SK-N-SH (cell line): ENCODE results near the gene MSN. TPM values are rescaled to one million over a fixed set of nuclear protein-coding genes. Genes with fewer than 3 reads are reported as not detected.

Experiments used
- CTCF ChIA-PET: fragments of 300-600, 350-600 bp; formaldehyde crosslinking; extraction: SDS; loops from one replicate; lab custom pipeline; 2021; lab: Yijun Ruan, JAX
- POLR2A ChIA-PET: fragments of 350-600 bp; sonication (Branson Sonifier 250); formaldehyde crosslinking; extraction: SDS; loops from one replicate; lab custom pipeline; 2020; ENCODE audit warnings: antibody characterized with exemption, inconsistent platforms; lab: Yijun Ruan, JAX
- DNase-seq: peaks from one replicate; pipeline ENCODE4 v3.0.0; 2012
- H2AFZ ChIP-seq: fragments of 200-600 bp; sonication (generic); 2 replicates; pipeline ENCODE4 v1.8.1; 2016; ENCODE audit warnings: antibody characterized with exemption, mild to moderate bottlenecking, low read depth
- H3F3A ChIP-seq: fragments of 200-600 bp; sonication (generic); replicated peaks from 2 replicates; pipeline ENCODE3; 2016; ENCODE audit warnings: antibody characterized with exemption, mild to moderate bottlenecking; ENCODE audit not compliant: insufficient read depth
- H3K27ac ChIP-seq, 2 experiments: fragments of 200-500 bp in 1 of 2; fragments of 200-600 bp in 1 of 2; sonication (Bioruptor generic) in 1 of 2; sonication (generic), shearing (Covaris generic) in 1 of 2; 2 replicates each; pipeline versions ENCODE4 v1.5.1 to v1.6.1; 2014 to 2016; ENCODE audit warnings: low read depth in 2 of 2, inconsistent platforms in 1 of 2, low read length in 1 of 2, mild to moderate bottlenecking in 1 of 2, mixed read lengths in 1 of 2
- H3K27me3 ChIP-seq: fragments of 200-600 bp; sonication (generic), shearing (Covaris generic); 2 replicates; pipeline ENCODE4 v1.6.1; 2016; ENCODE audit warnings: mixed run types; ENCODE audit not compliant: insufficient read depth
- H3K36me3 ChIP-seq, 2 experiments: fragments of 200-500 bp in 1 of 2; fragments of 200-600 bp in 1 of 2; sonication (Bioruptor generic) in 1 of 2; sonication (generic) in 1 of 2; replicated peaks in 1 of 2; 2 replicates each; pipeline versions ENCODE3 to v1.5.1; 2014 to 2016; ENCODE audit warnings: low read length in 1 of 2, mild to moderate bottlenecking in 1 of 2; ENCODE audit not compliant: insufficient read depth in 2 of 2, control insufficient read depth in 1 of 2
- H3K4me1 ChIP-seq, 2 experiments: fragments of 200-500 bp in 1 of 2; fragments of 200-600 bp in 1 of 2; sonication (Bioruptor generic) in 1 of 2; sonication (generic), shearing (Covaris generic) in 1 of 2; 2 replicates each; pipeline versions ENCODE4 v1.5.1 to v1.6.1; 2014 to 2016; ENCODE audit warnings: low read depth in 1 of 2, low read length in 1 of 2, mixed run types in 1 of 2; ENCODE audit not compliant: insufficient read depth in 2 of 2, control insufficient read depth in 1 of 2
- H3K4me2 ChIP-seq: fragments of 200-600 bp; sonication (generic), shearing (Covaris generic); 2 replicates; pipeline ENCODE4 v1.6.1; 2017; ENCODE audit warnings: mixed run types
- H3K4me3 ChIP-seq, 2 experiments: fragments of 200-500 bp in 1 of 2; fragments of 200-600 bp in 1 of 2; sonication (Bioruptor generic) in 1 of 2; sonication (generic), shearing (Covaris generic) in 1 of 2; 2 replicates each; pipeline versions ENCODE4 v1.5.1 to v1.8.1; 2014 to 2016; ENCODE audit warnings: low read depth in 2 of 2, inconsistent platforms in 1 of 2, low read length in 1 of 2, mild to moderate bottlenecking in 1 of 2, mixed read lengths in 1 of 2, moderate library complexity in 1 of 2
- H3K79me2 ChIP-seq: fragments of 200-600 bp; sonication (generic); 2 replicates; pipeline ENCODE4 v1.8.1; 2017; ENCODE audit warnings: mild to moderate bottlenecking; ENCODE audit not compliant: insufficient read depth
- H3K9ac ChIP-seq: fragments of 200-600 bp; sonication (generic); 2 replicates; pipeline ENCODE4 v1.6.1; 2017; ENCODE audit warnings: mixed run types
- H3K9me2 ChIP-seq: fragments of 200-600 bp; sonication (generic); 2 replicates; pipeline ENCODE4 v1.6.1; 2017; ENCODE audit warnings: mixed run types
- H3K9me3 ChIP-seq: fragments of 200-600 bp; sonication (generic); 2 replicates; pipeline ENCODE4 v1.6.1; 2017; ENCODE audit warnings: mixed run types, mild to moderate bottlenecking, moderate library complexity
- H4K20me1 ChIP-seq: fragments of 200-600 bp; sonication (generic); 2 replicates; pipeline ENCODE4 v1.6.1; 2017; ENCODE audit warnings: mild to moderate bottlenecking, mixed run types; ENCODE audit not compliant: insufficient read depth
- ELF1 ChIP-seq: IDR thresholded peaks from 2 replicates; pipeline ENCODE4 v1.4.0; 2012
- FOSL2 ChIP-seq: IDR thresholded peaks from 2 replicates; pipeline ENCODE4 v1.4.0; 2012; ENCODE audit warnings: low read depth, mild to moderate bottlenecking, moderate library complexity, borderline replicate concordance
- GATA2 ChIP-seq: sonication (generic); formaldehyde crosslinking; IDR thresholded peaks from 2 replicates; pipeline ENCODE4 v1.5.0; 2020; ENCODE audit warnings: mild to moderate bottlenecking, missing genetic modification reagents
- MEF2A ChIP-seq: IDR thresholded peaks from 2 replicates; pipeline ENCODE4 v1.4.0; 2012; ENCODE audit warnings: low read depth, borderline replicate concordance
- NRF1 ChIP-seq: IDR thresholded peaks from 2 replicates; pipeline ENCODE4 v1.6.1; 2012; ENCODE audit warnings: low read depth, mild to moderate bottlenecking, low read length
- RXRA ChIP-seq: IDR thresholded peaks from 2 replicates; pipeline ENCODE4 v1.4.0; 2012; ENCODE audit warnings: low read depth, mild to moderate bottlenecking, borderline replicate concordance
- SMC3 ChIP-seq: IDR thresholded peaks from 2 replicates; pipeline ENCODE4 v1.6.1; 2012; ENCODE audit warnings: low read depth, low read length, improper control_type of control experiment
- TAF1 ChIP-seq: IDR thresholded peaks from 2 replicates; pipeline ENCODE4 v1.6.1; 2012; ENCODE audit warnings: low read depth, mild to moderate bottlenecking, low read length, moderate library complexity, borderline replicate concordance
- TEAD4 ChIP-seq: IDR thresholded peaks from 2 replicates; pipeline ENCODE4 v1.4.0; 2012; ENCODE audit warnings: mild to moderate bottlenecking, borderline replicate concordance; ENCODE audit not compliant: insufficient read depth
- YY1 ChIP-seq: IDR thresholded peaks from 2 replicates; pipeline ENCODE4 v1.4.0; 2012; ENCODE audit warnings: low read depth, mild to moderate bottlenecking
- WGBS: methylation state at CpG from one replicate; pipeline ENCODE4 v1.1.6; 2017; ENCODE audit warnings: low lambda C conversion rate; 5-methylcytosine and 5-hydroxymethylcytosine counted together
- polyA plus RNA-seq, 3 experiments: library from polyadenylated mRNA; depleted of rRNA; stranded (reverse); fragments of >200 nt; gene quantifications; 2 replicates each; pipeline ENCODE4 v1.2.3, GENCODE V29; 2012
- TF ChIP-seq, protein P1 (sequence below): fragments of 150-350 bp; IDR thresholded peaks from 2 replicates; pipeline ENCODE4 v1.6.1; 2016; ENCODE audit warnings: mild to moderate bottlenecking, low read depth, low read length
- TF ChIP-seq, protein P2 (sequence below): fragments of 150-350 bp; IDR thresholded peaks from 2 replicates; pipeline ENCODE4 v1.6.1; 2017; ENCODE audit warnings: antibody characterized with exemption, low read length, low read depth, borderline replicate concordance
- TF ChIP-seq, protein P3 (sequence below): IDR thresholded peaks from 2 replicates; pipeline ENCODE4 v1.4.0; 2012; ENCODE audit warnings: low read depth
- TF ChIP-seq, protein P4 (sequence below): IDR thresholded peaks from 2 replicates; pipeline ENCODE4 v1.6.1; 2012; ENCODE audit warnings: mild to moderate bottlenecking, low read depth, low read length, moderate library complexity

MSN gene
- polyA plus RNA-seq, 1 of the 3 experiments (the other 2 are of a cell fraction) = 189 TPM

DNA sequence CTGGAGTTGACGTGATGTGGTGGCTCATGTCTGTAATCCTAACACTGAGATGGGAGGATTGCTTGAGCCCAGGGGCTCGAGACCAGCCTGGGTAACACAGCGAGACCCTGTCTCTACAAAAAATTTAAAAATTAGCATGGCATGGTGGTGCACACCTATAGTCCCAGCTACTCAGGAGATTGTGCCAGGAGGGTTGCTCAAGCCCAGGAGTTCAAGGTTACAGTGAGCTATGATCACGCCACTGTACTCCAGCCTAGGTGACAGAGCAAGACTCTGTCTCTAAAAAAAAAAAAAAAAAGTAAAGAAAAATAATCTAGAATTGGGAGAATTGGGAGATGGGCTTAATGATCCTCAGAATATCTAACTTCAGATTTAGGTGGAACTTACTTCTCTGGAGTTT lies 51.1 kb downstream of the MSN start (continued):
- TF ChIP-seq MEF2A = no peak
- TF ChIP-seq, protein P1, sequence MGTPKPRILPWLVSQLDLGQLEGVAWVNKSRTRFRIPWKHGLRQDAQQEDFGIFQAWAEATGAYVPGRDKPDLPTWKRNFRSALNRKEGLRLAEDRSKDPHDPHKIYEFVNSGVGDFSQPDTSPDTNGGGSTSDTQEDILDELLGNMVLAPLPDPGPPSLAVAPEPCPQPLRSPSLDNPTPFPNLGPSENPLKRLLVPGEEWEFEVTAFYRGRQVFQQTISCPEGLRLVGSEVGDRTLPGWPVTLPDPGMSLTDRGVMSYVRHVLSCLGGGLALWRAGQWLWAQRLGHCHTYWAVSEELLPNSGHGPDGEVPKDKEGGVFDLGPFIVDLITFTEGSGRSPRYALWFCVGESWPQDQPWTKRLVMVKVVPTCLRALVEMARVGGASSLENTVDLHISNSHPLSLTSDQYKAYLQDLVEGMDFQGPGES = no peak

DNA sequence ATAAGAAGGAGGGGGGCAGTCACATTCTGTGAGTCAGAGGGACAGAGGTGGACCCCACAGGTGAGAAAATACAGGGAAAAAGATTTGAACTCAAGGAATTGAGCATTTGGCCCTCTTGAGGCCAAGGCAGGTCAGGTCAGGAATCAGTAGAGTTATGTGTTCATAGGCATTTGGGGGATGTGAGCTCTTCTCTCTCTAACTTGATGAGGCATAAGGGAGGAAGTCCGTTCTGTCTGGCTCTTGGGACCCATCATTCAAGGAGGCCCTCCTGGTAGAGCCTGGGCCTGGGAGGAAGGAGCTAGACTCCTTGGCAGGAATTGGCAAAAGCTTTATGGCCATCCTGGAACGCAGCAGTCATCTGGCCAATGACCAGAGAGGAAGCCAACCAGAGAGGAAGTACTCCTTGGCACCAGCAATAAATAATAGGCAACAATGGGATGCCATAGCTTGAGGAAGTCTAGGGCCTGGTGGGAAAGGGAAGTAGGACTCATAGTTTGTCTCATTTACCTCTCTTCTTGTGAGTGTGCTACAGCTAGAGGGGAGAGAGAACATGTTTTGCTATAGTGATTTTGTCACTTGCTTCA lies 53.0 kb downstream of the MSN start:
- 33% methylated on average over 1 of the region's 2 CpGs for whole genome bisulfite sequencing
- no peak overlapping the region for H3K4me3 ChIP-seq
- peaks cover 98% of the 10 kb centered on the region for H3K79me2 ChIP-seq
- POLR2A ChIA-PET = no interaction called here
- no peak overlapping the region for H3K27ac ChIP-seq
- H4K20me1 ChIP-seq = peaks cover 98% of the 10 kb centered on the region
- DNase-seq = no peak
- H3K4me1 ChIP-seq = no peaks in the 10 kb centered on the region
- H3K27me3 ChIP-seq = no peaks in the 10 kb centered on the region
- H2AFZ ChIP-seq = no peak overlapping the region
- CTCF ChIA-PET = no interaction called here
- H3K9ac ChIP-seq = no peak overlapping the region
- H3K9me3 ChIP-seq = no peaks in the 10 kb centered on the region
- no peaks in the 10 kb centered on the region for H3F3A ChIP-seq
- no peaks in the 10 kb centered on the region for H3K9me2 ChIP-seq
- TF ChIP-seq SMC3 (no peak), ELF1 (no peak), RXRA (no peak), TAF1 (no peak), NRF1 (no peak), FOSL2 (no peak), TEAD4 (no peak), YY1 (no peak), GATA2 (CRISPR knock-in tag) (no peak)
- TF ChIP-seq, protein P2, sequence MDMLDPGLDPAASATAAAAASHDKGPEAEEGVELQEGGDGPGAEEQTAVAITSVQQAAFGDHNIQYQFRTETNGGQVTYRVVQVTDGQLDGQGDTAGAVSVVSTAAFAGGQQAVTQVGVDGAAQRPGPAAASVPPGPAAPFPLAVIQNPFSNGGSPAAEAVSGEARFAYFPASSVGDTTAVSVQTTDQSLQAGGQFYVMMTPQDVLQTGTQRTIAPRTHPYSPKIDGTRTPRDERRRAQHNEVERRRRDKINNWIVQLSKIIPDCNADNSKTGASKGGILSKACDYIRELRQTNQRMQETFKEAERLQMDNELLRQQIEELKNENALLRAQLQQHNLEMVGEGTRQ = no peak
- TF ChIP-seq, protein P3, sequence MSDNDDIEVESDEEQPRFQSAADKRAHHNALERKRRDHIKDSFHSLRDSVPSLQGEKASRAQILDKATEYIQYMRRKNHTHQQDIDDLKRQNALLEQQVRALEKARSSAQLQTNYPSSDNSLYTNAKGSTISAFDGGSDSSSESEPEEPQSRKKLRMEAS = no peak
- TF ChIP-seq, protein P4, sequence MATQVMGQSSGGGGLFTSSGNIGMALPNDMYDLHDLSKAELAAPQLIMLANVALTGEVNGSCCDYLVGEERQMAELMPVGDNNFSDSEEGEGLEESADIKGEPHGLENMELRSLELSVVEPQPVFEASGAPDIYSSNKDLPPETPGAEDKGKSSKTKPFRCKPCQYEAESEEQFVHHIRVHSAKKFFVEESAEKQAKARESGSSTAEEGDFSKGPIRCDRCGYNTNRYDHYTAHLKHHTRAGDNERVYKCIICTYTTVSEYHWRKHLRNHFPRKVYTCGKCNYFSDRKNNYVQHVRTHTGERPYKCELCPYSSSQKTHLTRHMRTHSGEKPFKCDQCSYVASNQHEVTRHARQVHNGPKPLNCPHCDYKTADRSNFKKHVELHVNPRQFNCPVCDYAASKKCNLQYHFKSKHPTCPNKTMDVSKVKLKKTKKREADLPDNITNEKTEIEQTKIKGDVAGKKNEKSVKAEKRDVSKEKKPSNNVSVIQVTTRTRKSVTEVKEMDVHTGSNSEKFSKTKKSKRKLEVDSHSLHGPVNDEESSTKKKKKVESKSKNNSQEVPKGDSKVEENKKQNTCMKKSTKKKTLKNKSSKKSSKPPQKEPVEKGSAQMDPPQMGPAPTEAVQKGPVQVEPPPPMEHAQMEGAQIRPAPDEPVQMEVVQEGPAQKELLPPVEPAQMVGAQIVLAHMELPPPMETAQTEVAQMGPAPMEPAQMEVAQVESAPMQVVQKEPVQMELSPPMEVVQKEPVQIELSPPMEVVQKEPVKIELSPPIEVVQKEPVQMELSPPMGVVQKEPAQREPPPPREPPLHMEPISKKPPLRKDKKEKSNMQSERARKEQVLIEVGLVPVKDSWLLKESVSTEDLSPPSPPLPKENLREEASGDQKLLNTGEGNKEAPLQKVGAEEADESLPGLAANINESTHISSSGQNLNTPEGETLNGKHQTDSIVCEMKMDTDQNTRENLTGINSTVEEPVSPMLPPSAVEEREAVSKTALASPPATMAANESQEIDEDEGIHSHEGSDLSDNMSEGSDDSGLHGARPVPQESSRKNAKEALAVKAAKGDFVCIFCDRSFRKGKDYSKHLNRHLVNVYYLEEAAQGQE = no peak
- no peak overlapping the region for H3K4me2 ChIP-seq
- peaks cover 0 to 14% of the 10 kb centered on the region in 2 experiments for H3K36me3 ChIP-seq
